ENCODE results near the gene ZC2HC1B.

GRCh38 chr6:143911028-143911427 lies 46.8 kb downstream of the ZC2HC1B start:
- no peak for TF ChIP-seq NR3C1 (CRISPR knock-in tag; IDR thresholded peaks at IDR 0.05)
- no peak for TF ChIP-seq SP1 (CRISPR knock-in tag; IDR thresholded peaks at IDR 0.05)
- TF ChIP-seq, protein P1, sequence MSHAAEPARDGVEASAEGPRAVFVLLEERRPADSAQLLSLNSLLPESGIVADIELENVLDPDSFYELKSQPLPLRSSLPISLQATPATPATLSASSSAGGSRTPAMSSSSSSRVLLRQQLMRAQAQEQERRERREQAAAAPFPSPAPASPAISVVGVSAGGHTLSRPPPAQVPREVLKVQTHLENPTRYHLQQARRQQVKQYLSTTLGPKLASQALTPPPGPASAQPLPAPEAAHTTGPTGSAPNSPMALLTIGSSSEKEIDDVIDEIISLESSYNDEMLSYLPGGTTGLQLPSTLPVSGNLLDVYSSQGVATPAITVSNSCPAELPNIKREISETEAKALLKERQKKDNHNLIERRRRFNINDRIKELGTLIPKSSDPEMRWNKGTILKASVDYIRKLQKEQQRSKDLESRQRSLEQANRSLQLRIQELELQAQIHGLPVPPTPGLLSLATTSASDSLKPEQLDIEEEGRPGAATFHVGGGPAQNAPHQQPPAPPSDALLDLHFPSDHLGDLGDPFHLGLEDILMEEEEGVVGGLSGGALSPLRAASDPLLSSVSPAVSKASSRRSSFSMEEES (CRISPR knock-in tag; IDR thresholded peaks at IDR 0.05): no peak
- TF ChIP-seq TAF1 (IDR thresholded peaks at IDR 0.05; ENCODE audit: control insufficient read depth, extremely low read depth, insufficient read depth, low read length, severe bottlenecking): no peak
- no peak for TF ChIP-seq HBP1 (CRISPR knock-in tag; IDR thresholded peaks at IDR 0.05)
- TF ChIP-seq FOXP1 (CRISPR knock-in tag; IDR thresholded peaks at IDR 0.05): no peak
- TF ChIP-seq L3MBTL2 (IDR thresholded peaks at IDR 0.05): no peak
- TF ChIP-seq LEF1 (IDR thresholded peaks at IDR 0.05): no peak
- TF ChIP-seq POLR2A (conservative IDR thresholded peaks at IDR 0.05): no peak
- no peak for TF ChIP-seq TFAP4 (CRISPR knock-in tag; IDR thresholded peaks at IDR 0.05; ENCODE audit: borderline replicate concordance)
- TF ChIP-seq, protein P2, sequence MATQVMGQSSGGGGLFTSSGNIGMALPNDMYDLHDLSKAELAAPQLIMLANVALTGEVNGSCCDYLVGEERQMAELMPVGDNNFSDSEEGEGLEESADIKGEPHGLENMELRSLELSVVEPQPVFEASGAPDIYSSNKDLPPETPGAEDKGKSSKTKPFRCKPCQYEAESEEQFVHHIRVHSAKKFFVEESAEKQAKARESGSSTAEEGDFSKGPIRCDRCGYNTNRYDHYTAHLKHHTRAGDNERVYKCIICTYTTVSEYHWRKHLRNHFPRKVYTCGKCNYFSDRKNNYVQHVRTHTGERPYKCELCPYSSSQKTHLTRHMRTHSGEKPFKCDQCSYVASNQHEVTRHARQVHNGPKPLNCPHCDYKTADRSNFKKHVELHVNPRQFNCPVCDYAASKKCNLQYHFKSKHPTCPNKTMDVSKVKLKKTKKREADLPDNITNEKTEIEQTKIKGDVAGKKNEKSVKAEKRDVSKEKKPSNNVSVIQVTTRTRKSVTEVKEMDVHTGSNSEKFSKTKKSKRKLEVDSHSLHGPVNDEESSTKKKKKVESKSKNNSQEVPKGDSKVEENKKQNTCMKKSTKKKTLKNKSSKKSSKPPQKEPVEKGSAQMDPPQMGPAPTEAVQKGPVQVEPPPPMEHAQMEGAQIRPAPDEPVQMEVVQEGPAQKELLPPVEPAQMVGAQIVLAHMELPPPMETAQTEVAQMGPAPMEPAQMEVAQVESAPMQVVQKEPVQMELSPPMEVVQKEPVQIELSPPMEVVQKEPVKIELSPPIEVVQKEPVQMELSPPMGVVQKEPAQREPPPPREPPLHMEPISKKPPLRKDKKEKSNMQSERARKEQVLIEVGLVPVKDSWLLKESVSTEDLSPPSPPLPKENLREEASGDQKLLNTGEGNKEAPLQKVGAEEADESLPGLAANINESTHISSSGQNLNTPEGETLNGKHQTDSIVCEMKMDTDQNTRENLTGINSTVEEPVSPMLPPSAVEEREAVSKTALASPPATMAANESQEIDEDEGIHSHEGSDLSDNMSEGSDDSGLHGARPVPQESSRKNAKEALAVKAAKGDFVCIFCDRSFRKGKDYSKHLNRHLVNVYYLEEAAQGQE (IDR thresholded peaks at IDR 0.05; ENCODE audit: borderline replicate concordance): no peak
- TF ChIP-seq, protein P2 (CRISPR knock-in tag; IDR thresholded peaks at IDR 0.05; ENCODE audit: low read depth): no peak
- no peak for TF ChIP-seq FUS (optimal IDR thresholded peaks at IDR 0.05; ENCODE audit: low read depth, low read length)

All from K562 (cell line).